ENCODE results near the gene HAPSTR1.
"Not testable (repeated sequence)": the region's sequence is repeated elsewhere in the genome, so short reads cannot be mapped to it uniquely, and the experiment has no call there.

The HAPSTR1 gene

DNA sequence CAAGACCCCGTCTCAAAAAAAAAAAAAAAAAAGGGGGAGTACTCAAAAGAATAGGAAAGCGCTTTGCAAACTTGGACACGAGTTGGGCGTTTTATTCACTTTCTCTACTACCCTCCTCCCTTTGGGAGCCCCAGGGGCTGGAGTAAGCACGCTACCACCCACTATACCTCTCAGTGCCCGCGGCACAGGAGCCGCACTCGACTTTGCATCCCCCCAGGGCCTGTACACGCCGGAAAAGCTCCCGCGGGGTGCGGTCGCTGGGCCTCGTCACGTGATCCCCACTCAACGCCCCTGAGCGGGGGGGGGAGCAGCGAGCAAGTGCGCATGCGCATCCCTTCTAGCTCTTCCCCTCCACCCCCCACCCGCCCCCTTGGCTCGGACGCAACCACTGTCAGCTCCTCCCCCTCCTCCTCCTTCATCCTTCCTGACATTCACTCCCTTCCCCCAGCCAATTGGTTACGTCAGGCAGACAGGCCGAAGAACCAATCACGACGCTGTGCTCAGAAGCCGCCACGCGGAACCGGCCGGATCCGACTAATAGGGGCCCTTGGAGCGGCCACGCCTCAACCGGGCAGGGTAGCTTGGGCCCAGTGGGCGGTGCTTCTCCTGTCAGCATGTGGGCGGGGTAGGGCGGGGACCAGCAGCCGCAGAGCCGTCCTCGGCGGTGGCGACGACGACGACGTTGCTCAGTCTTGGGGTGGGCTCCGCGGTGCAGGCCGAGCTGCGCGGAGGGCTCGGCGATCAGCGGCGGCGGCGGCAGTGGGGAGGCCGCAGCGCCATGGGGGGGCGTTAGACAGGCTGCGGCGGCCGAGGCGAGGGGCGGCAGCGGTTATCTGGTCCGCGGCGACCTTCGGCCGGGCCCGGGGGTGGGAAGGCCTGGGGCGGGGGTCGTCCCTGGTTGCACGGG, at the start of gene HAPSTR1:
Gene HAPSTR1, plus strand, starts transcription at position 685 of the 907 bp plus-strand sequence. CDS start 401 bp downstream, outside the sequence.
- DNase-seq, result peak; percentile 100

- peak; percentile 66 for DNase-seq
Observed at GRCh38 chr16:9042533-9042932, 48.9 kb upstream of the HAPSTR1 start.

DNA sequence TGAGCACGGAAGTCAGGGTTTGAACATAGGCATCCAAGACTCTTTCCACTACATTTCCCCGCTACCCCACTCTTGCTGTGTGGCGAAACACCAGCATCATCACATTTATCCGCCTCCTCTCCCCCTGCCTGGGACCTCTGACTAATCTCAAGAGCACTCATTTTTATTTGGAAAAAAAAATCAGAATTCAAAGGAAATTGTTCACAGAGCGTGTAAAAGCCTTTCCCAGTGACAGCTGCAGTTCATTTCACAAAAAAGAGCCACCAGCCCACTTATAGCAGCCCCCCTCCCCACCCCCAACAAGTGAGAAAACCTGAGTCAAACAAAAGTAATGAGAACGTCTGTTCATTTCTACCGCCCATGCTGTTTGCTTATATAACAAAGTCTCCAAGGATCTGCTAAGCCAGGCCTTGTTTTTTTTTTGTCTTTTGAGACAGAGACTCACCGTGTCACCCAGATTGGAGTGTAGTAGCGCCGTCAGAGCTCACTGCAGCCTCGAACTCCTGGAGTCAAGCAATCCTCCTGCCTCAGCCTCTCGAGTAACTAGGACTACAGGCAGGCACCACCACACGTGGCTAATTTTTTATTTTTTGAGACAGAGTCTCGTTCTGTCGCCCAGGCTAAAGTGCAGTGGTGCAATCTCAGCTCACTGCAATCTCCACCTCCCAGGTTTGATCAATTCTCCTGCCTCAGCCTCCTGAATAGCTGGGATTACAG, 48.3 kb upstream of the HAPSTR1 start:
- peak; percentile 97 for DNase-seq

DNA sequence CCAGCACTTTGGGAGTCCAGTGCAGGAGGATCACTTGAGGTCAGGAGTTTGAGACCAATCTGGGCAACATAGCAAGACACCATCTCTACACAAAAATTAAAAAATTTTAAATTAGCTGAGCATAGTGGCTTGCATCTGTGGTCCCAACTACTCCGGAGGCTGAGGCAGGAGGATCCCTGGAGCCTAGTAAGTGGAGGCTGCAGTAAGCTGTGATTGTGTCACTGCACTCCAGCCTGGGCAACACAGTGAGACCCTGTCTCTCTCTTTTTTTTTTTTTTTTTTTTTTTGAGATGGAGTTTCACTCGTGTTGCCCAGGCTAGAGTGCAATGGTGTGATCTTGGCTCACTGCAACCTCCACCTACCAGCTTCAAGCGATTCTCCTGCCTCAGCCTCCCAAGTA, 45.9 kb upstream of the HAPSTR1 start:
- DNase-seq, result not testable (repeated sequence)

DNA sequence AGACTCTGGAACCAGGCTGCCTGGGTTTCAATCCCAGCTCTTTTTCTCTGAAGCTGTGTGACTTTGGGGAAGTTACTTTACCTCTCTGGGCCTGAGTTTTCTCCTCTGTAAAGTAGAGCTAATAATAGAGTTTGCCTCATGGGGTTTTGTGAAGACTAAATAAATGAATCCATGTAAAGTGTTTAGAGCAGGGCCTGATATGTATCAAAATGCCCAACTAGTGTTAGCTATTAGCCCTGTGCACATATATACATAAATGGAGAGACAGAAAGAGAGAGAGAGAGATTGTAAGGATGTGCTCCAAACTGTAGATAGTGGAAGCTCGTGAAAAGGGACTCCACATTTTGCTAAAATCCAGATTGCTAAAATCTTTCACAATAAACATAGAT, 44.8 kb upstream of the HAPSTR1 start:
- DNase-seq, result no peak

GRCh38 chr16:9047689-9048301, 43.6 kb upstream of the HAPSTR1 start:
- DNase-seq, result peak; percentile 99

DNA sequence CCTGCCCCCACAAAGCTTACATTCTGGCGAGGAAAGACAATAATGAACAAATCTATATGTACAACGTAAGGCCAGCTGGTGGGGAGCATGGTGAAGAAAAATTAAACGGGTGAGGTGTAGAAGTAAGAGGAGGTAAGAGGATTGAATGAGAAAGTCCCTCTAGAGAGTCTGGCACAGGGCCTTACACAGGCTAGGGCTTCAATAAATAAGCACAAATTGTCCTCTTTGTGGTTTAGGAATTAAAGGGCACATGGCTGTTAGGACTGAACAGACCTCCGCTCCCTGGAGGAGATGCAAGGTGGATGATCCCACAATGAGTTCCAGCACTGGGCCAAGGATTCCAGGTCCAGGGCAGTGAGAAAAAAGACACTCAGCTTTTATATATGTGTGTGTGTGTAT, 43.1 kb upstream of the HAPSTR1 start:
- DNase-seq, result no peak

DNA sequence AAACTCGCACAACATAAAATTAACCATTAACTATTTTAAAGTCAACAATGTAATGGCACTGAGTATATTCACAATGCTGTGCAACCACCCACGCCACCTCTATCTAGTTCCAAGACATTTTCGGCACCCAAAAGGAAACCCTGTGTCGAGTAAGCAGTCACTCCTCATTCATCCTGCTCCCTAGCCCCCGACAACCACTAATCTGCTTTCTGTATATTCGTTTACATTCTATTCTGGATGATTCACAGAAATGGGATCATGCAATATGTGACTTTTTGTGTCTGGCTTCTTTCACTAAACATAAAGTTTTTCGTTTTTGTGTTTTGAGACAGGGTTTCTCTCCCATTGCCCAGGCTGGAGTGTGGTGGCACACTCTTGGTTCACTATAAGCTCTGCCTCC, 42.2 kb upstream of the HAPSTR1 start:
- peak; percentile 93 for DNase-seq

GRCh38 chr16:9050102-9050830, 41.2 kb upstream of the HAPSTR1 start:
- peak; percentile 29 for DNase-seq

DNA sequence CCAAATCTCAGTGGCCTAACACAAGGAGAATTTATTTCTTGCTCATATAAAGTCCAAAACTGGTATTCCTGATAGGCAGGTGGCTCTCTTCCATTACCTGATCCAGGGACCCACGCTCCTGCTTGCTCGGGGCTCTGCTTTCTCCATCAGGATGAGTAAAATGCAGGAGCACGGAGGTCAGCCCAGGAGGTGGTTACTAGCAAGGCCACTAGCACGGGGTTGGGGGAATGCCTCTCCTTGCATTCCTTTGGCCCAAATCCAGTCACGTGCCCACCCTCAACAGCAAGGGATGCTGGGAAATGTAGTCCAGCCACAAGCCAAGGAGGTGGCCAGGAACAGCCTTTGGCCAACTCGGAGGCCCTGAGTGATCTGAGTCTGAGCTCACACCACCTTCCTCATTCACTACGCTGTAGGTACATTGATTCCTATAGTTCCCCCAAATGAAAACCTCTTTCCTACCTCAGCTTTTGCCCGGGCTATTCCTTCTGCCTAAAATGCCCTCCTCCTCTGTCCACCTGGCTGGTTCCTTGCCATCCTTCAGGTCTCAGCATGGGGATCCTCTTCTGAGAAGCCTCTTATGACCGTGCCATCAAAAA, 38.3 kb upstream of the HAPSTR1 start:
- peak; percentile 87 for DNase-seq

DNA sequence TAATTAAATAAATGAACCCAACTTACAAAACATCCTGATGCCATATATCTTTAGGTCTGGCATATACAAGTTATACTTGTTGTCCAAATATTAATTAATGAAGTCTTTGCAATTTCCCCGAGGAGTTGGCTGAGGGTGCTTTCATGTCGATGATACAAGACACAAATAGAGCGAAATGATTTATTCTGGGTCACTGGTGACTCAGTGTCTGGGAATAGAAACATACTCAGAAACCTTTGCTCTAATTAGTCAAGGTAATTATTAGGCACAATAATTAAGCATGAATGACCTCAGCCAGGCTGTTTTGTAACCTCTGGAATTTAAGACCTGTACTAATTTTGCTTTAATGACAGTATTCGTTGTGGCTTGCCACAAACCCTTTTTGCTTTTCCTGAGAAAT, 37.0 kb upstream of the HAPSTR1 start:
- DNase-seq, result peak; percentile 62

- no peak for DNase-seq
Observed at GRCh38 chr16:9055115-9055514, 36.3 kb upstream of the HAPSTR1 start.

DNA sequence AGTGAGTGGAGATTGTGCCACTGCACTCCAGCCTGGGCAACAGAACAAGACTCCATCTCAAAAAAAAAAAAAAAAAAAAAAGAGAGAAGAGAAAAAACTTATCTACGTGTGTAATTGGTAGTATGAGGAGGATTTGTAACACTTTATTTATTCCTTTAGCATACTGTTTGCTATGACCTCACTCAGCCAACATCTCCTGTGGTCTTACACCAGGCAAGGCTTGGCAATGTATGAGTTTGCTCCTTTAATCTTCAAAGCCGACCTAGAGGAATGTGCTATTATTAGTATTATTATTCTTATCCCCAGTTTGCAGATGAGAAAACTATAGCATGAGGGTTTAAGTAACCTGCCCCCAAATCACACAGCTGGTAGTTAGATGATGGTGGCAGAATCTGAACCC, 35.8 kb upstream of the HAPSTR1 start:
- DNase-seq, result peak; percentile 86

DNA sequence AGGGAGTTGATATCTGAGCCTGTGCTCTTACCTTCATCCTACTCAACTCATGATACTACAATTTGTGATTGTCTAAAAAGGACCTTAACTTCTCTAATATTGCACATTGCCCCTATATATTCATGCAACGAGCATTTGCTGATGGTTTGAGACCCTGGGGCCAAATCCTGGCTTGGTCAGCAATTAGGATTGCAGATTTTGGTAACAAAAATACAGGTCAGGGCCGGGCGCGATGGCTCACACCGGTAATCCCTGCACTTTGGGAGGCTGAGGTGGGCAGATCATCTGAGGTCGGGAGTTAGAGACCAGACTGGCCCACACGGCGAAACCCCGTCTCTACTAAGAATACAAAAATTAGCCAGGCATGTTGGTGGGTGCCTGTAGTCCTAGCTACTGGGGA, 35.4 kb upstream of the HAPSTR1 start:
- no peak for DNase-seq

DNA sequence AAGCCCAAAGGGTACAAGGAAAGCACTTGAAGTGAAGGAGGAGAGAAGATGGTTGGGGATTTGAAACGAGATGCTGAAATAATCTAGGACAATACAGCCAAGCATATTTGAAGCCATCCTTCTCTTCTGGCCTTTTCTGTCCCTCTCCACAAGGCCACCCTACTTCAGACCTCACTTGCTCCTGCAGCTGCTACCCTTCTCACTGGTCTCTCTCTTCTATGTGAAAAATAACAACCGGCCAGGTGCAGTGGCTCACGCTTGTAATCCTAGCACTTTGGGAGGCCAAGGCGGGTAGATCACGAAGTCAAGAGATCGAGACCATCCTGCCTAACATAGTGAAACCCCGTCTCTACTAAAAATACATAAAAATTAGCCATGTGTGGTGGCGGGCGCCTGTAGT, 33.2 kb upstream of the HAPSTR1 start:
- no peak for DNase-seq

- DNase-seq, result no peak
Observed at GRCh38 chr16:9060225-9060624, 31.2 kb upstream of the HAPSTR1 start.

- DNase-seq, result no peak
Observed at GRCh38 chr16:9061358-9061813, 30.1 kb upstream of the HAPSTR1 start.

GRCh38 chr16:9062301-9062700, 29.1 kb upstream of the HAPSTR1 start:
- DNase-seq, result no peak

DNA sequence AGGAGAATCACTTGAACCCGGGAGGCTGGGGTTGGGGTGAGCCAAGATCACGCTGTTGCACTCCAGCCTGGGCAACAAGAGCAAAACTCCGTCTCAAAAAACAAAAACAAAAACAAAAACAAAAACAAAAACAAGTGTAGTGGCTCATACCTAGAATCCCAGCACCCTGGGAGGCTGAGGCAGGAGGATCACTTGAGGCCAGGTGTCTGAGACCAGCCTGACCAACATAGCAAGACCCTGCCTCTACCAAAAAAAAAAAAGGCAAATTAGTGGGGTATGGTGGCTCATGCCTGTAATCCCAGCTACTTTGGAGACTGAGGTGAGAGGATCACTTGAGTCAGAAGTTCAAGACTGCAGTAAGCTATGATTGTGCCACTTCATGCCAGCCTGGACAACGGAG, 26.4 kb upstream of the HAPSTR1 start:
- DNase-seq, result no peak

- DNase-seq, result no peak
Observed at GRCh38 chr16:9068886-9069285, 22.6 kb upstream of the HAPSTR1 start.

- no peak for DNase-seq
Observed at GRCh38 chr16:9070254-9070653, 21.2 kb upstream of the HAPSTR1 start.

DNA sequence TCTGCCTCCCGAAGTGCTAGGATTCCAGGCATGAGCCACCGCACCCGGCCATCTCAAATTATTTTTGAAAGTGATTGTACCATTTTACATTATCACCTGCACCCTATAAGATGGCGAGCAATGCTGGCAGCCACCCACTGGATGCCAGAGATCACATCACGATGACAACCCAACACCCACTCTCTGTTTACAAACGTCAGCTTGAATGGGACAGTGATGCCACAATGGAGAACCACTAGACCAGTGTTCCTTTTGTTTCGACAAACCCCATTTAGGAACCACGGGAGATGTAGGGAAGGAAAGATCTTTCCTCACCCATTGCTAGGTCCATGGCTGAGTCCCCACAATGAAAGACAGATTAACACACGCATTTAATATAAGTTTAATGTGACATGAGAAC, 20.1 kb upstream of the HAPSTR1 start:
- DNase-seq, result no peak

Measured in fibroblast of skin of right biceps (primary cell).